Skeletal muscle satellite cell (primary cell): ENCODE results near the gene DNMT3B. TPM values are rescaled to one million over a fixed set of nuclear protein-coding genes. Genes with fewer than 3 reads are reported as not detected.
"Not testable (repeated sequence)": the region's sequence is repeated elsewhere in the genome, so short reads cannot be mapped to it uniquely, and the experiment has no call there.

Experiments
- H3K27me3 ChIP-seq: 2 replicates; pipeline ENCODE4 v1.7.0; 2013; ENCODE audit warnings: low read length; ENCODE audit not compliant: control insufficient read depth, insufficient read depth
- H3K36me3 ChIP-seq: 2 replicates; pipeline ENCODE4 v1.7.0; 2013; ENCODE audit warnings: mild to moderate bottlenecking, control low read depth, low read length; ENCODE audit not compliant: insufficient read depth
- H3K4me1 ChIP-seq: 2 replicates; pipeline ENCODE4 v1.7.0; 2013; ENCODE audit warnings: low read length; ENCODE audit not compliant: control insufficient read depth, insufficient read depth
- H3K4me2 ChIP-seq: 2 replicates; pipeline ENCODE4 v1.7.0; 2013; ENCODE audit warnings: mild to moderate bottlenecking, low read length
- H3K4me3 ChIP-seq: 2 replicates; pipeline ENCODE4 v1.7.0; 2013; ENCODE audit warnings: low read length
- H3K9ac ChIP-seq: 2 replicates; pipeline ENCODE4 v1.7.0; 2013; ENCODE audit warnings: mild to moderate bottlenecking, low read depth, low read length, moderate library complexity
- H3K9me3 ChIP-seq: replicated peaks from 2 replicates; pipeline ENCODE4 v1.7.0; 2013; ENCODE audit warnings: mild to moderate bottlenecking, control low read depth, low read length
- total RNA-seq: library from RNA; depleted of rRNA; stranded (reverse); fragments of >200 nt; gene quantifications from 2 replicates; pipeline ENCODE4 v1.2.3, GENCODE V29; 2012; rRNA removed

DNMT3B gene
- total RNA-seq, result 1.3 and 2.0 TPM in 2 replicates

DNA sequence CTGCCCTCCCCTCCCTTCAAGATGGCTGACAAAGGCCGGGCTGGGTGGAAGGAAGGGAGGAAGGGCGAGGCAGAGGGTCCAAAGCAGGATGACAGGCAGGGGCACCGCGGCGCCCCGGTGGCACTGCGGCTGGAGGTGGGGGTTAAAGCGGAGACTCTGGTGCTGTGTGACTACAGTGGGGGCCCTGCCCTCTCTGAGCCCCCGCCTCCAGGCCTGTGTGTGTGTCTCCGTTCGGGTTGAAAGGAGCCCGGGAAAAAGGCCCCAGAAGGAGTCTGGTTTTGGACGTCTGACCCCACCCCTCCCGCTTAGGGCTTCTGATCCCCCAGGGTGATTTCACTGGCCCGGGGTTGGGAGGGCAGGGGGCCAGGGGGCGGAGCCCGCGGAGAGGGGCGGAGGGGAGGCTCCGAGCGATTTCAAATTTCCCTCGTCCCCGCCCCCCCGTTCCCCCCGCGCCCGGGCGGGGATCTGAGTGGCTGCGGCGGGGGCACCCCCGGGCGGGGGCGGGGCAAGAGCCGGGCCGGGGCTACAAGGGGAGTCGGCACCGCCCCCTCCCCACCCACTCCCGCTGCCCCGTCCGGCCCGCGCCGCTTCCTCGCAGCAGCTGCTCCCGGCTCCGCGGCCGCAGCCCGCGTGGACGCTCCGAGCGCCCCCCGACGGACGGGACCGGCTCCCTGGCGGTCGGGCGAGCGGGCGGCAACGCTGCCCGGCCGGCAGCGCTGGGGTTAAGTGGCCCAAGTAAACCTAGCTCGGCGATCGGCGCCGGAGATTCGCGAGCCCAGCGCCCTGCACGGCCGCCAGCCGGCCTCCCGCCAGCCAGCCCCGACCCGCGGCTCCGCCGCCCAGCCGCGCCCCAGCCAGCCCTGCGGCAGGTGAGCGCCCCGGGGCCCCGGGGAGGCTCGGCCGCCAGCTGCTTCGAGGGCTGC is at the start of gene DNMT3B:
DNMT3B (plus strand) TSS at position 555 of the 923 bp plus-strand sequence. CDS start 17,939 bp downstream, outside the sequence.
- no peaks in the 10 kb centered on the region for H3K36me3 ChIP-seq
- H3K9ac ChIP-seq, result peak within 1 kb of the TSS; percentile 86
- H3K4me3 ChIP-seq, result peak within 1 kb of the TSS; percentile 88
- H3K4me2 ChIP-seq, result peak within 1 kb of the TSS; percentile 95
- peaks cover 10% of the 10 kb centered on the region for H3K4me1 ChIP-seq
- no peaks in the 10 kb centered on the region for H3K27me3 ChIP-seq
- H3K9me3 ChIP-seq, result no peaks in the 10 kb centered on the region

DNA sequence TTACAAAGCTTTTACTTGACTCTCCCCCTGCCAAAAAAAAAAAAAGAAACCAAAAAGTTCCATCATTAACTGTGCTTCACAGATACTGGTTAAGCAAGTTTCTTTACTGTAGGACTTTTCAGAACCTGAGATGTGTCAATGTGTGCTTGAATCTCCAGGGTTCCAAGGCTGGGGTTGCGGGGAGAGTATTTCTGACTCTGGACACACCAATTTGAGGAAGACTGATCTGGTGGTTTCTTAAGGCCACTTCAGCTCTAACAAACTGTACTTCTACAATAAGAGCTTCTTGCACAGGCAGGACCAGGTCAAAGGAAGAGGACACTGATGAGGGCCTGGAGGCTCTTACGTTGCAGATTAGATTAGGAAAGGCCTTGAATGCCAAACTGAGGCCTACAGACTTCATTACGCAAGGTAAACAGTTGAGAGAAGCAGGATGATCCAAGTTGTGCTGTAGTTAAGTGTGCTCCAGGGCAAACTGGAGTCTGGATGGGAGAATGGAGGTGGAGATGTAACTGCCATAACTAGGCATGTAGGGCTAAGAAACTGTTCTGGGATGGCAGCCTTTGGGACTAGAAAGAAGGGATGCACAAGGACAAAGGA is 43.3 kb upstream of the DNMT3B start:
- H3K36me3 ChIP-seq, result peaks cover 3% of the 10 kb centered on the region
- no peak overlapping the region for H3K4me3 ChIP-seq
- H3K4me1 ChIP-seq, result no peaks in the 10 kb centered on the region
- no peaks in the 10 kb centered on the region for H3K9me3 ChIP-seq
- no peaks in the 10 kb centered on the region for H3K27me3 ChIP-seq
- H3K4me2 ChIP-seq, result no peak overlapping the region
- no peak overlapping the region for H3K9ac ChIP-seq

DNA sequence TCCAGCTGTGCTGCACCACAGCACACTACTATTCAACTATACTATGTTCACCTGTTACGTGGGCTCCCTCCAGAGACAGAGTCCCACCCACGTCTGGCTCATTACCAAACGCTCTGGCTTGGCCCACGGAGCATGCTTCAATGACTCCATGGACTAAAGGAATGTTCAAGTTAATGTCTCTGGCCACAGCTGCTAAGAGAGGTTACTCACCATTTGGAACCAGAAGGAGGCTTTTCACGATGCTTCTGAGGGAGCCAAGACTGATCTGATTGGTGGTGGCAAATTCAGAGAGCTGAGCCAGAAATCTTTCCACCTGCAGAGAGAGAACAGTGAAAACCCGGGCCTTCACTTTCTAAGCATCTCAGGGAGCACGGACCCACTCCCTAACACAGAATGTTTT is 34.5 kb upstream of the DNMT3B start:
- Histone ChIP-seq H3K9me3 (no peaks in the 10 kb centered on the region), H3K4me3 (no peak overlapping the region), H3K27me3 (no peaks in the 10 kb centered on the region), H3K4me1 (peaks cover 21% of the 10 kb centered on the region), H3K36me3 (peaks cover 9% of the 10 kb centered on the region), H3K4me2 (no peak overlapping the region), H3K9ac (no peak overlapping the region)

DNA sequence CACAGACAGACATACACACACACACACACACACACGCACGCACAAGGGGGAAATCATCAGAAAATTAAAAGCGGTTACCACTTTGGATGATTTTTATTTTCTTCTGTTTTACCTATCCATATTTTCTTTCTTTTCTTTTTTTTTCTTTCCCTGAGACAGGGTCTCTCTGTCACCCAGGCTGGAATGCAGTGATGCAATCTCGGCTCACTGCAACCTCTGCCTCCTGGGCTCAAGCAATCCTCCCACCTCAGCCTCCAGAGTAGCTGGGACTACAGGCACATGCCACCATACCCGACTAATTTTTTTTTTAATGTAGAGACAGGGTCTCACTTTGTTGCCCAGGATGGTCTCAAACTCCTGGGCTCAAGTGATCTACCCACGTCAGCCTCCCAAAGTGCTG is 33.8 kb upstream of the DNMT3B start:
- not testable (repeated sequence) for H3K4me2 ChIP-seq, H3K27me3 ChIP-seq, H3K9ac ChIP-seq, H3K36me3 ChIP-seq, H3K9me3 ChIP-seq, H3K4me3 ChIP-seq
- H3K4me1 ChIP-seq, result peaks cover 21% of the 10 kb centered on the region

DNA sequence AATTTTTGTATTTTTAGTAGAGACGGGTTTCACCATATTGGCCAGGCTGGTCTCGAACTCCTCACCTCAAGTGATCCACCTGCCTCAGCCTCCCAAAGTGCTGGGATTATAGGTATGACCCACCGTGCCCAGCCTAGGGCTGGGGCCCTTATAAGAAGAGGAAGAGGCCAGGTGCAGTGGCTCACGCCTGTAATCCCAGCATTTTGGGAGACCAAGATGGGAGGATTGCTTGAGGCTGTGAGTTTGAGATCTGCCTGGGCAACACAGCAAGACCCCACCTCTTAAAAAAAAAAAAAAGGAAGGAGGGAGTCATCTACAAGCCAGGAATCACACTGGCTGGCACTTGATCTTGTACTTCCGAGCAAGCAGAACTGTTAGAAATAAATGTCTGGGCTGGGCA is 32.9 kb upstream of the DNMT3B start:
- not testable (repeated sequence) for H3K27me3 ChIP-seq, H3K4me3 ChIP-seq, H3K36me3 ChIP-seq, H3K9ac ChIP-seq, H3K4me2 ChIP-seq, H3K9me3 ChIP-seq
- peaks cover 21% of the 10 kb centered on the region for H3K4me1 ChIP-seq

DNA sequence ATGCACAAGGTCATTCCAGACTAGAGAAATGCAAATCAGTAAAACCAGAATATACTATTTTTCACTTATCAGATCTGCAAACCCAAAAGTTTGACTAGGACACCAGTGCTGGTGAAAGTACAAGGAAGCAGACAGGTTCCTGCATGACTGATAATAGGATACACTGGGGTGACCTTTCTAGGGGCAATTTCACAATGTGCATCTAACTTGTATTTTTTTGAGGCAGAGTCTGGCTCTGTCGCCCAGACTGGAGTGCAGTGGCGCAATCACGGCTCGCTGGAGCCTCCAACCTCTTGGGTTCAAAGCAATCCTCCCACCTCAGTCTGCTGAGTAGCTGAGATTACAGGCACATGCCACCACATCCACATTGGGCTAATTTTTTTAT is 30.3 kb upstream of the DNMT3B start:
- Histone ChIP-seq H3K4me3 (no peak overlapping the region), H3K27me3 (no peaks in the 10 kb centered on the region), H3K36me3 (peaks cover 1% of the 10 kb centered on the region), H3K9ac (no peak overlapping the region), H3K4me2 (no peak overlapping the region), H3K9me3 (no peaks in the 10 kb centered on the region), H3K4me1 (peaks cover 21% of the 10 kb centered on the region)

DNA sequence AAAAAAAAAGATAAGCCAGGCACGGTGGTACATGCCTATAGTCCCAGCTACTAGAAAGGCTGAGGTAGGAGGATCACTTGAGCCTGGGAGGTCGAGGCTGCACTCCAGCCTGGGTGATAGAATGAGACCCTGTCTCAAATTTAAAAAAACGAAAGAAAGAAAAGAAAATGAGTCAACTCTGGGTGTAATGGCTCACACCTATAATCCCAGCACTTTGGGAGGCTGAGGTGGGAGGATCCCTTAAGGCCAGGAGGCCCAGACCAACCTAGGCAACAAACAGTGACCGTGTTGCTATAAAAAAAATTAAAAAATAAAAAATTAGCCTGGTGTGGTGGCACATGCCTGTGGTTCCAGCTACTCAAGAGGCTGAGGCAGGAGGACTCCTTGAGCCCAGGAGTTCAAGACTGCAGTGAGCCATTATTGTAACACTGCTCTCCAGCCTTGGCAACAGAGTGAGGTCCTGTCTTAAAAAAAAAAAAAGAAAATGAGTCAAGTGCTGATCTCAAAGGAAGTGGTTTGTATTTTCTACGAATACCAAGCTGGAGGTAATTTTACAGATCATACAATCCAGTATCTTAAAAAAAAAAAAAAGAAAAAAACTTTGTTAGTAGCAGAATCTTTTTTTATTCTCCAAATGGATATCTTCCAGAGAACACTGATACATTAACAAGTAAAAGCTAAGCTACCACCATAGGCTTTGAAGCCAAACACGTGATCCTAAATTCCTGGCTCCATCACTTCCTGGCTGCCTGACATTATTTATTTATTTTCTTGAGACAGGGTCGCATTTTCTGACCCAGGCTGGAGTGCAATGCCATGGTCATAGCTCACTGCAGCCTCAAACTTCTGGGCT is 24.6 kb upstream of the DNMT3B start:
- H3K36me3 ChIP-seq, result no peaks in the 10 kb centered on the region
- H3K4me3 ChIP-seq, result no peak overlapping the region
- peak overlapping the region; percentile 0 for H3K9ac ChIP-seq
- H3K4me2 ChIP-seq, result peak overlapping the region; percentile 27
- peaks cover 18% of the 10 kb centered on the region for H3K4me1 ChIP-seq
- H3K27me3 ChIP-seq, result no peaks in the 10 kb centered on the region
- no peaks in the 10 kb centered on the region for H3K9me3 ChIP-seq

DNA sequence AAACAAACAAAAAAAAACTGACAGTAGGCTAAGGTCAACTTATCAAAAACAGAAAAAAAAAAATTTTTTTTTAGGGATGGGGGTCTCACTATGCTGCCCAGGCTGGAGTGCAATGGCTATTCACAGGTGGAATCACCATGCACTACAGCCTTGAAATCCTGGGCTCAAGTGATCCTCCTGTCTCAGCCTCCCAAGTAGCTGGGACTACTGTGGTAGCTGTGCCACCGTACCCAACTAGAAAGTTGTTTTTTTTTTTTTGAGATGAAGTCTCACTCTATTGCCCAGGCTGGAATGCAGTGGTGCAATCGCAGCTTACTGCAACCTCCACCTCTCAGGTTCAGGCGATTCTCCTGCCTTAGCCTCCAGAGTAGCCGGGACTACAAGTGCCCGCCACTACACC is 21.0 kb upstream of the DNMT3B start:
- Histone ChIP-seq H3K36me3 (no peaks in the 10 kb centered on the region), H3K27me3 (no peaks in the 10 kb centered on the region), H3K4me1 (peaks cover 30% of the 10 kb centered on the region), H3K4me3 (no peak overlapping the region), H3K9ac (no peak overlapping the region), H3K9me3 (no peaks in the 10 kb centered on the region), H3K4me2 (no peak overlapping the region)

DNA sequence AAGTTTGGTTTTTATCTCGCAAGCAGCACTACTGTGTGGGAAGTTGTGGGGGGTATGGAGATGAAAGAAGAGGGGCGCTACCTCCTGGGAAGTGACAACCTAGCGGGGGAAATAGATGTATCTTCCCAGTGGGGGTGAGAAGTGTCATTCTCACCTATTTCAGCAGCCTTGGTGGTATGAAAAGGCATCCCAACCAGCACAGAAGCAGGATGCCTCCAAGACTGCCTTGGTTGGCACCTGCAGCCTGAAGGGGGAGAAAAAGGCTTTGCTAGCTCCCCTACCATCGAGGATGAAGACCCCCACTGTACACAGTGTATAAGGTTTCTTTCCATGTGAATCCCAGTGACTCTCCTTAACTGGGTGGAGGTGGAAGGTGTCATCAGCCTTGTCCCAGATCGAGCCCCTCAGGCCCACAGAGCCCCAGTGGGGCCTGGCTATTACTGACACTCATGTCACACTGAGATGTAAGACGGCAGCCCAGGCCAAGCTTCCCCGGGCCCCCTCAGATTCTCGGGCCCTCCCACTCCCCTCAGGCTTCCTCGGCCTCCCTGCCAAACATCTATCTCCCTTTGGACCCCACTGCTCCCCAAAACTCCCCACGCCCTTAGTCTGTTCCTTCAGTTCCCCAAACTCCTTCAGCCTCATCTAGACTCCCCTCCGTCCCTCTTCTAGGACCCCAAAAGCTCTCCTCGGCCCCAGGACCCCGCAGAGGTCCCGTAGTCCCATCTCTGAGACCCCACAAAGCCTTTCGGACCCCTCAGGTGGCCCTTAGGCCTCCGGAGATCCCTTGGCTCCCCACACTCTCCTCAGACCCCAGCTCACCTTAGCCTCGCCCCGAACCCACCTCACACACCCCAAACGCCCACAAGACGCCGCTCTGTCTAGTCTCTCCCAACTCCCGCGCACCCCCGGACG is 19.6 kb upstream of the DNMT3B start:
- H3K27me3 ChIP-seq, result no peaks in the 10 kb centered on the region
- H3K9me3 ChIP-seq, result no peaks in the 10 kb centered on the region
- peak overlapping the region; percentile 88 for H3K4me3 ChIP-seq
- H3K36me3 ChIP-seq, result no peaks in the 10 kb centered on the region
- H3K9ac ChIP-seq, result peak overlapping the region; percentile 88
- peak overlapping the region; percentile 85 for H3K4me2 ChIP-seq
- H3K4me1 ChIP-seq, result peaks cover 28% of the 10 kb centered on the region

DNA sequence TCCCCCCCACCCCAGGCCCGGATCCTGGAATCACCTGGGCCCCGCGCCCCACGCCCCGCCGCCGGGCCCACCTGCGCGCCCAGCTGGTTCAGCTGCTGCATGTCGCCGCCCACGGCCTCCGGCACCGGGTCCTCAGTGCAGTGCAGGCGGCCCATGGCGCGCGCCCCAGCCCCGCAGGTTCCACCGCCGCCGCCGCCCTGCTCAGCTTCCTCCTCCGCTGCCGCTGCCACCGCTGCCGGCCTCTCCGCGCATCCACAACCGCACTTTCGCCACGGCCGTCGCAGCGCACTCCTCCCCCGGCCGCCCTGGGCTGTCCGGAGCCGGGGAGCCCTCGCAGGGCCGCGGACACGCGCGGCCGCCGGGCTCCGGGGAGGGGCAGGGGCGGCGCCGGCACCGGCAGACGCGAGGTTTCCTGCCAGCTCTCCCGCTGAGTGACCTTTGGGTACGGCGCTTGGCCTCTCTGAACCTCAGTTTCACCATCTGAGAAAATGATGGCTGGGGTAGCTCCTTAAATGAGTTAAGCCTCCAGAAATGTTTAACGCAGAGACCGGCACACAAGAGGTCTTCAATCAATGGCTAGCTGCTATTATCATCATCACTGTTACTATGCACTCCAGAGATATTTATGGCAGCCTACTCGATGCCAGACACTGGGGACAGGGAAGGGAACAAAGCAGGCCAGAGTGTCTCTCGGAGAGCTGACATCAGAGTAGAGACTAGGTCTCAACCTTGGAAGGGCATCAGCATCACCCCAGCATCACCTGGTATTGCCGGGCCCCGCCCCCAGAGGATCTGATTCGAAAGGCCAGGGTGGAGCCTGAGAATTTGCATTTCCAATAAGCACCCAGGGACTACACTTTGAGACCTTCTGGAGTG is 18.7 kb upstream of the DNMT3B start, which contains the start of gene COMMD7:
COMMD7 (minus strand) TSS at position 231 of the 876 bp plus-strand sequence; CDS start at position 155, 76 bp downstream.
- Histone ChIP-seq H3K9ac (peak within 1 kb of the TSS; percentile 88), H3K4me3 (peak within 1 kb of the TSS; percentile 88), H3K4me1 (peaks cover 20% of the 10 kb centered on the region), H3K4me2 (peak within 1 kb of the TSS; percentile 85), H3K9me3 (no peaks in the 10 kb centered on the region), H3K27me3 (no peaks in the 10 kb centered on the region), H3K36me3 (no peaks in the 10 kb centered on the region)
